Measurements from ENCODE around the gene TNK2. TPM values are rescaled to one million over a fixed set of nuclear protein-coding genes. Genes with fewer than 3 reads are reported as not detected.

Gene TNK2
- total RNA-seq, 1 donor from 2014 or later, result 11.3 TPM

GRCh38 chr3:195886181-195887141 is 21.9 kb downstream of the TNK2 start:
- peak; percentile 78 to 94 for DNase-seq (ENCODE audit: low read depth in 2 of 2)

GRCh38 chr3:195885036-195885891 is 23.1 kb downstream of the TNK2 start:
- DNase-seq (ENCODE audit: low read depth in 2 of 2), result peak in 1 of 2 donors; percentile 38

- DNase-seq (ENCODE audit: low read depth in 2 of 2), result no peak
Measured at GRCh38 chr3:195884691-195885035, 23.7 kb downstream of the TNK2 start.

DNA sequence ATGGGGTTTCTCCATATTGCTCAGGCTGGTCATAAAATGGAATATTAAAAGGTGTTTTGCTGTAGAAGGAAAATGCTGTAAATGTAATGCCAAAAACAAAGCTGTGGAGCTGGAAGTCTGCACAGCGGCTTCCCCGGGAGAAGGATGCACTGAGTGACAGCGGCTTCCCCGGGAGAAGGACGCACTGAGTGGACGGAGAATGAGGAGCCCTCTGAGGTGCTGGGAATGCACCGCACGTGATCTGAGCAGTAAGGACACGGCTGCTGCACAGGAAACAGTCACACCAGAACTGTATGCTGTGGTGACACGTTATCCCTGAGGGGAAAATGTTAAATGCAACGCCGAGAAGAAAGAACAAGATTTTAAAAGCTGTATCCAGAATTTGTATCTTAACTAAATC is 24.6 kb downstream of the TNK2 start:
- no peak for DNase-seq (ENCODE audit: low read depth in 2 of 2)

DNA sequence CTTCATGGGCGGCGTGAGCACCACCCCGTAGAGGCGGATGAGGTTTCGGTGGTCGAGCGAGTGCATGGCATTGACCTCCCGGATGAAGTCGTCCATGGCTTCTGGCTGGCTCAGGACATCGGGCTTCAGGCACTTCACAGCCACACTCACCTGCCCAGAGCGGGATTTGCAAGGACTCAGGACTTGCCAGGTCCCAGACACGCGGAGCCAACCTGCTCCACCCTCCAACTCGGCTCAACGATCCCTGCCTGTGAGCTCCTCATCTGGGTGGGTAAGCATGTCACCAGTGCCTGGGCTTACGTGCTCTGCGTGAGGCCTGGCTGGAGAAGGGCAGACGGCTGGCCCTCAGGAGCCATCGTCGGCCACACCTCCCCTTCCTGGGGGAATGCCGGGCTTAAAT is 25.2 kb downstream of the TNK2 start:
- no peak for DNase-seq (ENCODE audit: low read depth in 2 of 2)

DNA sequence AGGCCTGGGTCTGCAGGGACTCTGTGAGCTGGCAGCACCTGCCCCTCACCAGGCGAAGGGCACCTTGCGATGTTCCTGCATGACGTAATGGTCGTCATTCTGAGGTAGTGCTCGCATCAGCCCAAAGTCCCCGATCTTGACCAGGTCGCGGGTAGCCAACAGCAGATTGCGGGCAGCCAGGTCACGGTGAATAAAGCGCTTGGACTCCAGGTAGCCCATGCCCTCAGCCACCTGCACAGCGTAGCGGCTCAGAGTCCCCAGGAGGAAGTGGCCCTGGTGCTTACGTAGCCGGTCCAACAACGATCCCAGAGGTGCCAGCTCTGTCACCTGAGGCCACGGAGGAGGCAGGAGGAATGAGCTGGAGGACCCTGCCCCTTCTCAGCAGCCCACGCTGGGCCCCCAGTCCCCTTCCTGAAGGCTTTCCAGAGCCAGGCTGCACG is 26.3 kb downstream of the TNK2 start:
- no peak for DNase-seq (ENCODE audit: low read depth in 2 of 2)

- DNase-seq (ENCODE audit: low read depth in 2 of 2), result no peak
Measured at GRCh38 chr3:195881276-195881988, 26.9 kb downstream of the TNK2 start.

GRCh38 chr3:195880037-195880431 is 28.3 kb downstream of the TNK2 start:
- DNase-seq (ENCODE audit: low read depth in 2 of 2), result no peak

DNA sequence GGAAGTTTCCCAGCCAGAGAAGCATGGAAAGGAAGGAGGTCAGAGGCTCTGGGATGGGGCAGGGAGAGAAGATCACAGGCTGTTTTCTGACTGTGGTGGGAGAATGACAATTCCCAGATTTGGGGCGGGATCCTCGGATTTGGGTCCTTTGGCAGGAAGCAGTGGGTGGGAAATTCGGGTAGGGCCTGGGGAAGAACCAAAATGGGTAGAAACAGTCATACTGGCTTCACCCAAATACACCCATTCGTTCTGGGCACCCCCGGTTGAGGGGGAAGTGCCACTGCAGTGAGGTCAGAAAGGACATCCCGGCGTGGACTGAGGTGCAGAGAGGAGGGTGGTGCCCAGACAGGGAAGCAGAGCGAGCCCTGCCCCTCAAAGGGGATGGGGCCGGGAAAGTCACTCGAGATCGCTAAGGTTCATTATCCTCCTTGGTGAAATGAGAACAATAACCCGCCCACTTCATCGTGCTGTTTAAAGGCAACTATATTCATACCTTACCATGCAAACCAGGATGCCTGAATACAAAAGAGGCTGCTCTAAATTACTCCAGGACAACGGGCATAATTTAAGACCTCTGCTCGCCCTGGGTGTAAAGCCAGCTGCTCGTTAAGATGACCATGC is 28.8 kb downstream of the TNK2 start:
- DNase-seq (ENCODE audit: low read depth in 2 of 2), result no peak

DNA sequence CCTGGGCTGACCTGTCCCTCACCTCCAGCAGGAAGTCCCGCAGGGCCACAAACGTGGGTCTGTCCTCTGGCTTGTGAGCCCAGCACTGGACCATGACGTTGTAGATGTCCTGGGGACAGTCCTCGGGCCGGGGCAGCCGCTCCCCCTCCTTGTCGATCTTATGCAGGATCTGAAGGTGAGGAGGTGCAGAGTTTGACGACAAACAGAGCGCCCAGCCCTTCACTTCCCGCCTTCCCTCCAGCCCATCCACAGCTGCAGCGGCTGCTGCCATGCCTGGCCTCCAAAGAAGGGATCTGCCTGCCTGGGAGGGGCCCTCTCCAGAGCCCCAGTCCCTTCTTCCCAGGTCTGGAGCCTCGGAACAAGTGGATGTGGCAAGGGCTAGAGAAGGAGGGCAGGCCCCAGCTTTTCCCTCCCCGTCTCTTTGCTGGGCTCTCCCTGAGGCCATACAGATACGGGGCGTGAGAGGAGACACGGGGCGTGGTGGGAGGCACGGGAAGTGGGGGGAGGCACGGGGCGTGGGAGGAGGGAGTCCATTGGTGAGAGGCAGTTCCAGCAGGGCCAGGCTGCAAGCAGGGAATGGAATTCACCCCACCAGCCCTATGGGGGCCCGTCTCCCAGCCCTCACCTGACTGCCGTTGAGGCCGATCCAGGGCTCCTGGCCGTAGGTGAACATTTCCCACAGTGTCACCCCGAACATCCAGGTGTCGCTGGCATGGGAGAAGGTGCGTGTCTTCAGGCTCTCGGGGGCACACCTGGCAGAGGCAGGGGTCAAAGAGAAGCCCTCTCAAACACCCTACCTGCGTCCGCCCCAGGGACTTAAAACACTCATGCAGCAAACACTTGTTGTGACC is 29.7 kb downstream of the TNK2 start:
- no peak for DNase-seq (ENCODE audit: low read depth in 2 of 2)

DNA sequence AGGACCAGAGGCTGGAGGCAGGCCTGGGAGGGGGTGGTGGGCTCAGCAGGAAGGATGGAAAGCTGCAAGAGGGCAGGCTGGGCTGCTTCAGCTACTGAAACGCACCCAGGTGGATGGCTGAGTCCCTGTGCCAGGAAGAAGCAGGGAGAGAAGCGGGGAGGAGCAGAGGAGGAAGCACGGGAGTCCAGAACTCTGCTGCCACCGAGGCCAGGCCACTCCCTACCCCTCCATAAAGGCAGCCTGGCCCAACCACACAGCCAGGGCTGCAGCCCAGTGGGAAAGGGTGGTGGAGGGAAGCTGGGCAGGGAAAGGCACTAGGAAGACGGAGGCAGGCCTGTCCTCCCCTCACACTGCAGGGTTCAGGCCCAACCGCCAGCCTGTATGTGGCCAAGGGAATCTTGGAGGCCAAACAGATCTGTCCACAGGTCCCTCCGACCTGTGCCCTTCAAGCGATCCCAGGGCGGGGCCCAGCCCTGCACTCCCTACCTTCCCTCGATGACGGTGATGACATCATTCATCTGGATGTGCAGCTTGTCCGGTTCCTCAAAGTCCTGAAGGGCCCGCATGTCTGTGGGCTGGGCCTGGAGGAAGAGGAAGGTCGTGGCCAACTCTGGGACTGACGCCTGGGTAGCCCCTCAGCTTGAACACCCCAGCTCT is 30.5 kb downstream of the TNK2 start:
- DNase-seq (ENCODE audit: low read depth in 2 of 2), result no peak

- DNase-seq (ENCODE audit: low read depth in 2 of 2), result no peak
Measured at GRCh38 chr3:195877136-195877715, 31.1 kb downstream of the TNK2 start.

GRCh38 chr3:195876297-195877064 is 31.9 kb downstream of the TNK2 start:
- DNase-seq (ENCODE audit: low read depth in 2 of 2), result no peak

DNA sequence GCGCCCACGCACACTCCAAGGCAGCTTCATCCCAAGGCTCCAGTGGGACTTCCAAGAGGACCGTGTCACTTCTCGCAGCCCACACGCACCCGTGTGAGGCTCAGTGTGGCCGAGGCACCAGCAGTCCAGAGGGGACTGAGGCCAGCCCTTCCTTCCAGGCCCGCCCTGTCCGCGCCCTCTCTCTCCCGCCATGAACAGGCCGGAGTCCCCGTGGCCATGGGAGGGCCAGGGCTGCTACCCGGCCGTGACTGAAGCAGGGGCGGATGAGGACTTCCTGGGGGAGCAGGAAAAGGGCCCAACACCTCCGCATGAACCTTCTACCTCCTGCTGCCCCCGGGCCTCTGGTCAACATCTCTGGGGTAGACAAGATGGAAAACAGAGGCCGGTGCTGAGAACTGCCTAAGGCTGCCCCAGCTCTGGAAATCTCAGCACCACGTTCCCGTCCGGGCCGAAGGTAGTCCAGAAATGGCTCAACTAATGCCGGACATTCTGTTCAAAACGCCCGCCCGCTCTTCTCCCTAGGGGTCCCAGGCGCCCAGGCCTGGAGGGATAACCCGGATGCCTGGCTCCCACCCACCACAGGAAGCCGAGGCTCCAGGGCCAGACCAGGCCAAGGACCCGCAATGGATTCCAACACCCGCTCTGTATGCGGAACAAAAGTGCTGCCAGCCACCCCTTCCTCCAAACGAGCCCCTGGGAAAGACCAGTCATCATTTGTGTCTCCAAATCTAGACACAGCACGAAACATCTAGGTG is 32.7 kb downstream of the TNK2 start:
- DNase-seq (ENCODE audit: low read depth in 2 of 2), result no peak

- DNase-seq (ENCODE audit: low read depth in 2 of 2), result no peak
Measured at GRCh38 chr3:195873971-195874370, 34.4 kb downstream of the TNK2 start.

- no peak for DNase-seq (ENCODE audit: low read depth in 2 of 2)
Measured at GRCh38 chr3:195873281-195873887, 35.0 kb downstream of the TNK2 start.

DNA sequence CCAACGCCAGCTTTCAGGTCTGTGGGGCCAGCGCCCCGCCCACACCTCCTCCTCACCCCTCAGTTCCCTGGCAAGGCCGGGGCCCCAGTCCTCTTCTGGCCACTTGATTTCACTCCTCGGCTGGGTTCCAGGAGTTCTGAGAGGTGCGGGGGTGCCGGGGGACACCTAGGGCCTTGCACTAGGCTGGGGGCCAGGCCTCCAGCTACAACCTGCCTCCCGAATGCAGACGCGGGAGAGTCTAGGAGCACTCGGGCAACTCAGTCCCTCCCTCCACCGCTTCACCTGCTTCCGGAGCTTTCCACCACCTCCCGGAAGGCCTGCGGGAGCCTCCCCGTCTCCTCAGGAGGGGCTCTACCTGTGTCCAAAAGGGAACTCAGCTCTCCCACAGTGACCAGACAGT is 35.6 kb downstream of the TNK2 start:
- DNase-seq (ENCODE audit: low read depth in 2 of 2), result no peak

DNA sequence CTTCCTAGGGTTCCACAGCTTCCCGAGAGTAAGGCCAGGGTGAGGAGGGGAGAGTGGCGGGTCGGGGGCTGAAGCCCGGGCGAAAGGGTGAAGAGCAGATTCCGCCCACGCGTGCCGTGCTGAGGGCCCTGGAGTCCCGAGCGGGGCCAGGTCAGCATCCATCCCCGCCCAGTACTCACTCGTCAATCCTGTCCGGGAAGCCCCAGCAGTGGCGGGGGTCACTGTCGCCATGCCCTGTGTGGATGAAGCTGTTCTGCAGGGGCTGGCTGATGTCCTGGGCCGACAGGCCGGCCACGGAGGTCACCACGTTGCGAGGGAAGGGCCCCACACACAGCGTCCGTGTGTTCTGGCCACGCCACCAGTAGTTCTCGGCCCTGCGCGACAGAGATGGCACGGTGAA is 36.3 kb downstream of the TNK2 start:
- DNase-seq (ENCODE audit: low read depth in 2 of 2), result no peak

Measured in dermis microvascular lymphatic vessel endothelial cell (primary cell).